OCI-LY1 (cell line): ENCODE results near the gene TSC22D2.

Source experiments
- H2AFZ ChIP-seq: fragments of 200-600 bp; sonication (generic), shearing (Covaris generic); 2 replicates; pipeline ENCODE4 v1.6.0; 2014; ENCODE audit warnings: antibody characterized with exemption, mild to moderate bottlenecking, low read length
- H3F3A ChIP-seq: fragments of 200-600 bp; sonication (generic), shearing (Covaris generic); 2 replicates; pipeline ENCODE4 v1.6.0; 2014; ENCODE audit warnings: mild to moderate bottlenecking, antibody characterized with exemption, low read length, moderate library complexity; ENCODE audit not compliant: insufficient read depth
- H3K27ac ChIP-seq: fragments of 200-600 bp; sonication (generic); 2 replicates; pipeline ENCODE4 v1.5.1; 2014; ENCODE audit warnings: low read length, mixed run types, mild to moderate bottlenecking, low read depth; ENCODE audit not compliant: poor library complexity, severe bottlenecking
- H3K27me3 ChIP-seq: fragments of 200-600 bp; sonication (generic); 2 replicates; pipeline ENCODE4 v1.6.0; 2014; ENCODE audit warnings: antibody characterized with exemption, mild to moderate bottlenecking, low read length, moderate library complexity; ENCODE audit not compliant: insufficient read depth
- H3K36me3 ChIP-seq: fragments of 200-600 bp; sonication (generic); 2 replicates; pipeline ENCODE4 v1.6.1; 2014; ENCODE audit warnings: mild to moderate bottlenecking, antibody characterized with exemption, low read length, moderate library complexity, mixed read lengths; ENCODE audit not compliant: insufficient read depth
- H3K4me1 ChIP-seq: fragments of 200-600 bp; sonication (generic); 2 replicates; pipeline ENCODE4 v1.5.1; 2014; ENCODE audit warnings: mild to moderate bottlenecking, low read length, moderate library complexity; ENCODE audit not compliant: insufficient read depth, severe bottlenecking
- H3K4me2 ChIP-seq: fragments of 200-600 bp; sonication (generic), shearing (Covaris generic); 2 replicates; pipeline ENCODE4 v1.6.1; 2014; ENCODE audit warnings: low read length
- H3K4me3 ChIP-seq: fragments of 200-600 bp; sonication (generic); 2 replicates; pipeline ENCODE4 v1.5.1; 2014; ENCODE audit warnings: low read length, low read depth, mild to moderate bottlenecking, mixed read lengths; ENCODE audit not compliant: poor library complexity, severe bottlenecking
- H3K79me2 ChIP-seq: fragments of 200-600 bp; shearing (Covaris generic); 2 replicates; pipeline ENCODE4 v1.6.1; 2016; ENCODE audit warnings: mixed run types, low read length, mixed read lengths; ENCODE audit not compliant: insufficient read depth
- H3K9ac ChIP-seq: fragments of 200-600 bp; sonication (generic), shearing (Covaris generic); 2 replicates; pipeline ENCODE4 v1.6.1; 2014; ENCODE audit warnings: mild to moderate bottlenecking, low read length, mixed read lengths
- H3K9me2 ChIP-seq: fragments of 200-600 bp; sonication (generic), shearing (Covaris generic); 2 replicates; pipeline ENCODE4 v1.6.1; 2014; ENCODE audit warnings: low read depth, mild to moderate bottlenecking, low read length, mixed read lengths
- H3K9me3 ChIP-seq: fragments of 200-600 bp; shearing (Covaris generic); 2 replicates; pipeline ENCODE4 v1.6.1; 2014; ENCODE audit warnings: low read length, mixed read lengths
- H4K20me1 ChIP-seq: fragments of 200-600 bp; sonication (generic), shearing (Covaris generic); 2 replicates; pipeline ENCODE4 v1.6.0; 2016; ENCODE audit warnings: mild to moderate bottlenecking, low read length; ENCODE audit not compliant: insufficient read depth
- CTCF ChIP-seq: fragments of 200-600 bp; sonication (generic), shearing (Covaris generic); IDR thresholded peaks from 2 replicates; pipeline ENCODE4 v1.5.1; 2017; ENCODE audit warnings: mild to moderate bottlenecking, antibody characterized with exemption, low read length, moderate library complexity, mixed read lengths
- EZH2 ChIP-seq: fragments of 200-600 bp; sonication (generic), shearing (Covaris generic); IDR thresholded peaks from 2 replicates; pipeline ENCODE4 v1.8.0; 2017; ENCODE audit warnings: borderline replicate concordance, mixed run types, mild to moderate bottlenecking, antibody characterized with exemption, low read length, moderate library complexity, mixed read lengths

TSC22D2 gene

GRCh38 chr3:150455341-150455740, 47.2 kb downstream of the TSC22D2 start:
- Histone ChIP-seq H3K27me3 (no peaks in the 10 kb centered on the region), H3F3A (no peaks in the 10 kb centered on the region), H3K79me2 (peaks cover 3% of the 10 kb centered on the region; the same call in 1 of the 2 replicates), H2AFZ (no peak overlapping the region), H3K27ac (no peak overlapping the region), H3K9me2 (no peaks in the 10 kb centered on the region), H3K9ac (no peak overlapping the region), H3K9me3 (no peaks in the 10 kb centered on the region), H3K4me2 (no peak overlapping the region), H4K20me1 (no peaks in the 10 kb centered on the region), H3K4me3 (no peak overlapping the region), H3K4me1 (no peaks in the 10 kb centered on the region), H3K36me3 (peaks cover 20% of the 10 kb centered on the region)
- TF ChIP-seq CTCF (no peak), EZH2 (no peak)

GRCh38 chr3:150458001-150458400, 49.9 kb downstream of the TSC22D2 start:
- H3F3A ChIP-seq, result no peaks in the 10 kb centered on the region
- H4K20me1 ChIP-seq, result no peaks in the 10 kb centered on the region
- H3K4me2 ChIP-seq, result no peak overlapping the region
- no peaks in the 10 kb centered on the region for H3K9me2 ChIP-seq
- no peak overlapping the region for H3K9ac ChIP-seq
- H3K36me3 ChIP-seq, result peaks cover 20% of the 10 kb centered on the region
- H3K4me1 ChIP-seq, result no peaks in the 10 kb centered on the region
- no peaks in the 10 kb centered on the region for H3K9me3 ChIP-seq
- H3K4me3 ChIP-seq, result no peak overlapping the region
- H3K27me3 ChIP-seq, result no peaks in the 10 kb centered on the region
- TF ChIP-seq EZH2, result no peak
- TF ChIP-seq CTCF, result no peak
- H3K79me2 ChIP-seq, result 0 out of 2 replicates have a peak, but pooled peaks cover 3% of the 10 kb centered on the region
- no peak overlapping the region for H2AFZ ChIP-seq
- H3K27ac ChIP-seq, result no peak overlapping the region

- Histone ChIP-seq H3K9me3 (no peaks in the 10 kb centered on the region), H3F3A (no peaks in the 10 kb centered on the region), H3K4me3 (no peak overlapping the region), H3K9ac (no peak overlapping the region), H3K36me3 (peaks cover 20% of the 10 kb centered on the region), H3K4me1 (no peaks in the 10 kb centered on the region), H2AFZ (no peak overlapping the region), H3K4me2 (no peak overlapping the region), H3K27me3 (no peaks in the 10 kb centered on the region), H3K9me2 (no peaks in the 10 kb centered on the region), H3K27ac (no peak overlapping the region), H3K79me2 (no peaks in the 10 kb centered on the region), H4K20me1 (no peaks in the 10 kb centered on the region)
- TF ChIP-seq EZH2, result no peak
- no peak for TF ChIP-seq CTCF
These were observed 52.4 kb downstream of the TSC22D2 start for GRCh38 chr3:150460484-150460883.
